A673 (cell line): ENCODE results near the gene TRIM72. TPM values are rescaled to one million over a fixed set of nuclear protein-coding genes. Genes with fewer than 3 reads are reported as not detected.

Experiments used
- BruUV-seq: library from RNA; stranded (reverse); fragments of 400-500 nt; replicated peaks from 2 replicates; lab custom pipeline; 2021; lab: Mats Ljungman, UMichigan
- CTCF ChIA-PET: fragments of 300-600 bp; sonication (Branson Sonifier 250); formaldehyde crosslinking; loops from one replicate; lab custom pipeline; 2022; ENCODE audit warnings: antibody characterized with exemption; lab: Charles Lee
- POLR2A ChIA-PET: fragments of 300-600 bp; sonication (Branson Sonifier 250); formaldehyde crosslinking; loops from one replicate; lab custom pipeline; 2022; ENCODE audit warnings: antibody characterized with exemption; ENCODE audit not compliant: low non-redundant PET; lab: Charles Lee
- DNase-seq: peaks from one replicate; pipeline ENCODE4 v3.0.0-alpha.2; 2015; ENCODE audit warnings: low spot score
- H3K27ac ChIP-seq: fragments of 200-600 bp; sonication (generic); 2 replicates; pipeline ENCODE4 v1.5.1; 2016; ENCODE audit warnings: mixed run types, low read depth, mild to moderate bottlenecking, mixed read lengths, antibody characterized with exemption, low read length; ENCODE audit not compliant: poor library complexity, severe bottlenecking
- H3K27me3 ChIP-seq: fragments of 200-600 bp; sonication (generic); replicated peaks from 2 replicates; pipeline ENCODE4 v1.6.1; 2017; ENCODE audit warnings: mixed run types, low read depth, mild to moderate bottlenecking, mixed read lengths, antibody characterized with exemption, low read length; ENCODE audit not compliant: insufficient read depth, poor library complexity
- H3K36me3 ChIP-seq: fragments of 200-600 bp; sonication (generic); 2 replicates; pipeline ENCODE4 v1.6.1; 2016; ENCODE audit warnings: mixed run types, mild to moderate bottlenecking, mixed read lengths, antibody characterized with exemption, low read length; ENCODE audit not compliant: insufficient read depth, poor library complexity, severe bottlenecking
- H3K4me1 ChIP-seq: fragments of 200-600 bp; sonication (generic); 2 replicates; pipeline ENCODE4 v1.6.1; 2017; ENCODE audit warnings: mixed run types, mild to moderate bottlenecking, mixed read lengths, antibody characterized with exemption, low read length; ENCODE audit not compliant: insufficient read depth, poor library complexity, severe bottlenecking
- H3K4me3 ChIP-seq: fragments of 200-600 bp; sonication (generic); 2 replicates; pipeline ENCODE4 v1.5.1; 2016; ENCODE audit warnings: low read depth, mixed run types, mild to moderate bottlenecking, mixed read lengths, low read length; ENCODE audit not compliant: poor library complexity, severe bottlenecking
- H3K9me3 ChIP-seq: fragments of 200-600 bp; sonication (generic); 2 replicates; pipeline ENCODE4 v1.6.1; 2016; ENCODE audit warnings: mixed run types, low read depth, mild to moderate bottlenecking, mixed read lengths, antibody characterized with exemption, low read length; ENCODE audit not compliant: poor library complexity, severe bottlenecking
- CTCF ChIP-seq: fragments of 300-800, 200-600 bp; sonication (generic); conservative IDR thresholded peaks from 2 replicates; pipeline ENCODE4 v1.5.1; 2017; ENCODE audit warnings: low read depth, mild to moderate bottlenecking, antibody characterized with exemption, low read length, moderate library complexity, mixed read lengths
- EZH2 ChIP-seq: fragments of 200-600 bp; sonication (generic); IDR thresholded peaks from 2 replicates; pipeline ENCODE4 v1.6.1; 2017; ENCODE audit warnings: borderline replicate concordance, low read depth, mild to moderate bottlenecking, mixed read lengths, antibody characterized with exemption, low read length; ENCODE audit not compliant: poor library complexity, severe bottlenecking
- intact Hi-C: fragments of 100-400 bp; cut with micrococcal nuclease; formaldehyde crosslinking; loops from one replicate; pipeline ENCODE4 v1.10.0; 2022; ENCODE audit not compliant: unreplicated experiment
- total RNA-seq: library from RNA; stranded (reverse); gene quantifications from 2 replicates; pipeline ENCODE4 v1.2.3, GENCODE V29; 2021

Gene TRIM72
- total RNA-seq, 1 experiment from 2014 or later: 0.04 TPM

- no peak overlapping the region for H3K27ac ChIP-seq
- intact Hi-C loops: no loop called here
- peak overlapping the region; percentile 41 for H3K4me3 ChIP-seq
- CTCF ChIA-PET: interaction anchor here (0.6 kb wide), 1 partner anchor 53 kb away, joined by 3 read pairs; no protein-coding TSS in a partner anchor
- no TSS peak for BruUV-seq
- DNase-seq: no peak
- TF ChIP-seq CTCF: no peak
- H3K9me3 ChIP-seq: no peaks in the 10 kb centered on the region
- POLR2A ChIA-PET: interaction anchor here (0.5 kb wide), 1 partner anchor 29 kb away, joined by 7 read pairs; no protein-coding TSS in a partner anchor
- H3K36me3 ChIP-seq: no peaks in the 10 kb centered on the region
- H3K27me3 ChIP-seq: peaks cover 48% of the 10 kb centered on the region
- peaks cover 15% of the 10 kb centered on the region for H3K4me1 ChIP-seq
Measured at GRCh38 chr16:31214708-31215286, 878 bp downstream of the TRIM72 start.

- Histone ChIP-seq H3K27me3 (peaks cover 48% of the 10 kb centered on the region), H3K36me3 (no peaks in the 10 kb centered on the region), H3K9me3 (no peaks in the 10 kb centered on the region), H3K4me1 (peaks cover 15% of the 10 kb centered on the region), H3K4me3 (peak overlapping the region; percentile 41), H3K27ac (no peak overlapping the region)
- intact Hi-C loops: no loop called here
- POLR2A ChIA-PET: interaction anchor here (0.5 kb wide), 1 partner anchor 29 kb away, joined by 7 read pairs; no protein-coding TSS in a partner anchor
- peak; percentile 55 for DNase-seq
- no TSS peak for BruUV-seq
- no peak for TF ChIP-seq CTCF
- TF ChIP-seq EZH2: peak; percentile 68
- CTCF ChIA-PET: interaction anchor here (0.6 kb wide), 2 partner anchors 10 to 54 kb away, joined by 3 read pairs; no protein-coding TSS in a partner anchor
Measured at GRCh38 chr16:31215287-31216162, 1.6 kb downstream of the TRIM72 start.

GRCh38 chr16:31216422-31217135 is 2.7 kb downstream of the TRIM72 start, which contains the start of gene PYDC1:
TSS of gene PYDC1 (minus strand) at chr16:31217135. CDS start at chr16:31217028, 107 bp downstream.
- intact Hi-C loops: no loop called here
- no TSS peak for BruUV-seq
- TF ChIP-seq EZH2 (no peak), CTCF (no peak)

More at GRCh38 chr16:31216422-31217135, 2.7 kb downstream of the TRIM72 start, which contains the start of gene PYDC1:
- DNase-seq: no peak
- ChIA-PET POLR2A (no interaction called here), CTCF (interaction anchor here (0.5 kb wide), 1 partner anchor 652 kb away, joined by 3 read pairs; no protein-coding TSS in a partner anchor)
- no peaks in the 10 kb centered on the region for H3K9me3 ChIP-seq
- H3K4me3 ChIP-seq: peak within 1 kb of the TSS; percentile 41
- H3K4me1 ChIP-seq: peaks cover 15% of the 10 kb centered on the region
- H3K27me3 ChIP-seq: peaks cover 48% of the 10 kb centered on the region
- no peaks in the 10 kb centered on the region for H3K36me3 ChIP-seq
- H3K27ac ChIP-seq: no peak within 1 kb of the TSS
